SK-N-MC (cell line): ENCODE measurements around the gene ZNF324B.

Experiments used
- EZH2 ChIP-seq: fragments of 200-600 bp; sonication (generic); IDR thresholded peaks from one replicate; pipeline ENCODE4 v1.6.1; 2017; ENCODE audit warnings: antibody characterized with exemption
- POLR2AphosphoS5 ChIP-seq: IDR thresholded peaks from 2 replicates; pipeline ENCODE4 v1.6.1; 2012; ENCODE audit warnings: mild to moderate bottlenecking, low read depth, low read length, borderline replicate concordance

DNA sequence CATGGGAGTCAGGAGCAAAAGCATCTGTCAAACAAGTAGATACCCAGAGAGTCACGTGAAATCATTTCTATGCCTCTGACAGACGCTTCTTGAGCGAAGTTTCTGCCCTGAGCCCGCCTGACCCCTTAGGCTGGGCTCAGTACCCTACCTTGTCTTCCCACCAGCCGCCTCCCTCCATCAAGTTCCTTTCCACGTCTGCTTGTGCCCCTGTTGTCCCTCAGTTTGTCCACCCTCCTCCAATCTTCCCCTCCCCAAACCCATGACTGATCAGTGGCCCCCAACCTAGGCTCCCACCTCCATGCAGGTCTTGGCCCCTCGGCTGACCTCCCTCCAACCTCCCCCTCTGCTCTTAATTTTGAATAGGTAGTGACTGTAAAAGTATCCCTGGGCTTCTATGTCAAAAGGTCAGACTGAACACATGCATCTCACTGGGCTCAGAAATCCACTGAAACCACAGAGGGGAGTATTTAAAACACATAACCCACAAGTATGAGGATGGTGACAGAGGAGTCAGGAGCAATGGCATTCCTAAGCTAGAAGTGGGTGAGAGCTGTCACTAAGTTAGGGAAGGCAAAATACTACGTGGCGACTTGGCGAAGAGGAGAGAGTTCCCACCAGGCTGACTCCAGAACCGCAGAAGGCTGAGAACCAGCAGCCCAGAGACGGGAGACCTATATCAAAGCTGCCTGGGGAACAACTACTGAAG lies 23.0 kb downstream of the ZNF324B start:
- TF ChIP-seq POLR2AphosphoS5 (peak; percentile 25; the same call in 1 of the 2 replicates), EZH2 (no peak)
